Measurements from ENCODE around the gene MRPL53.
A peak's percentile ranks its signal among the peaks of the same experiment; 100 is the strongest.

MRPL53 gene

GRCh38 chr2:74441690-74442482 lies 30.6 kb downstream of the MRPL53 start, which contains the start of gene RTKN (continued):
- TF ChIP-seq ZNF394 (tag by site-specific recombination; IDR thresholded peaks at IDR 0.05; ENCODE audit: borderline replicate concordance) (peak; percentile 16; the same call in 1 of the 2 replicates), ZNF654 (tag by site-specific recombination; IDR thresholded peaks at IDR 0.05; ENCODE audit: low read depth) (no peak), ZSCAN18 (tag by site-specific recombination; IDR thresholded peaks at IDR 0.05) (no peak), ZNF664 (tag by site-specific recombination; IDR thresholded peaks at IDR 0.05) (no peak), HOXC10 (CRISPR knock-in tag; IDR thresholded peaks at IDR 0.05) (no peak), ZBTB20 (tag by site-specific recombination; IDR thresholded peaks at IDR 0.05) (peak; percentile 95), ZNF449 (tag by site-specific recombination; IDR thresholded peaks at IDR 0.05) (0 out of 2 replicates have a peak, but pooled peaks have one; percentile 33), ZNF521 (tag by site-specific recombination; IDR thresholded peaks at IDR 0.05) (no peak), ZNF366 (tag by site-specific recombination; conservative IDR thresholded peaks at IDR 0.05) (peak; percentile 39; the same call in 1 of the 2 replicates), ZNF335 (tag by site-specific recombination; conservative IDR thresholded peaks at IDR 0.05) (peak; percentile 71), GLI4 (tag by site-specific recombination; IDR thresholded peaks at IDR 0.05) (0 out of 2 replicates have a peak, but pooled peaks have one; percentile 13), ZNF510 (tag by site-specific recombination; IDR thresholded peaks at IDR 0.05; ENCODE audit: insufficient replicate concordance) (no peak), ZSCAN30 (tag by site-specific recombination; IDR thresholded peaks at IDR 0.05) (no peak), ZNF658 (tag by site-specific recombination; IDR thresholded peaks at IDR 0.05) (no peak), ZNF629 (tag by site-specific recombination; IDR thresholded peaks at IDR 0.05) (peak; percentile 36; the same call in 1 of the 2 replicates), ZBTB10 (tag by site-specific recombination; IDR thresholded peaks at IDR 0.05) (no peak; the same call in 1 of the 2 replicates), ZNF548 (tag by site-specific recombination; IDR thresholded peaks at IDR 0.05) (no peak), ZSCAN23 (tag by site-specific recombination; IDR thresholded peaks at IDR 0.05) (no peak), ZNF549 (tag by site-specific recombination; IDR thresholded peaks at IDR 0.05) (no peak), SP3 (tag by site-specific recombination; IDR thresholded peaks at IDR 0.05) (peak; percentile 67), AEBP2 (tag by site-specific recombination; IDR thresholded peaks at IDR 0.05; ENCODE audit: borderline replicate concordance) (no peak), ZNF175 (tag by site-specific recombination; IDR thresholded peaks at IDR 0.05) (no peak), ZNF747 (tag by site-specific recombination; IDR thresholded peaks at IDR 0.05) (no peak), ZNF76 (tag by site-specific recombination; IDR thresholded peaks at IDR 0.05; ENCODE audit: borderline replicate concordance, low read depth) (peak; percentile 93), SP7 (tag by site-specific recombination; IDR thresholded peaks at IDR 0.05) (no peak; the same call in 1 of the 2 replicates), ZEB2 (tag by site-specific recombination; IDR thresholded peaks at IDR 0.05) (peak; percentile 59), GLIS1 (tag by site-specific recombination; IDR thresholded peaks at IDR 0.05) (peak; percentile 63; the same call in 1 of the 2 replicates), ZNF580 (tag by site-specific recombination; IDR thresholded peaks at IDR 0.05) (no peak), ZNF354C (tag by site-specific recombination; IDR thresholded peaks at IDR 0.05; ENCODE audit: borderline replicate concordance, low read depth) (no peak), ZFP37 (tag by site-specific recombination; IDR thresholded peaks at IDR 0.05) (peak; percentile 84; the same call in 1 of the 2 replicates), ZNF473 (tag by site-specific recombination; IDR thresholded peaks at IDR 0.05) (no peak), ZNF391 (tag by site-specific recombination; IDR thresholded peaks at IDR 0.05; ENCODE audit: borderline replicate concordance, low read depth) (no peak; the same call in 1 of the 2 replicates), ZXDB (tag by site-specific recombination; IDR thresholded peaks at IDR 0.05) (peak; percentile 84)

All from HEK293 (cell line).